HG03439 (cell line): Measurements from ENCODE around the gene HSP90AB1.

ENCODE experiments used
- ATAC-seq: cut with Tn5 transposase; IDR thresholded peaks from one replicate; pipeline ENCODE4 v1.9.1; 2021; ENCODE audit warnings: mild to moderate bottlenecking, moderate library complexity; ENCODE audit not compliant: unreplicated experiment

The HSP90AB1 gene

DNA sequence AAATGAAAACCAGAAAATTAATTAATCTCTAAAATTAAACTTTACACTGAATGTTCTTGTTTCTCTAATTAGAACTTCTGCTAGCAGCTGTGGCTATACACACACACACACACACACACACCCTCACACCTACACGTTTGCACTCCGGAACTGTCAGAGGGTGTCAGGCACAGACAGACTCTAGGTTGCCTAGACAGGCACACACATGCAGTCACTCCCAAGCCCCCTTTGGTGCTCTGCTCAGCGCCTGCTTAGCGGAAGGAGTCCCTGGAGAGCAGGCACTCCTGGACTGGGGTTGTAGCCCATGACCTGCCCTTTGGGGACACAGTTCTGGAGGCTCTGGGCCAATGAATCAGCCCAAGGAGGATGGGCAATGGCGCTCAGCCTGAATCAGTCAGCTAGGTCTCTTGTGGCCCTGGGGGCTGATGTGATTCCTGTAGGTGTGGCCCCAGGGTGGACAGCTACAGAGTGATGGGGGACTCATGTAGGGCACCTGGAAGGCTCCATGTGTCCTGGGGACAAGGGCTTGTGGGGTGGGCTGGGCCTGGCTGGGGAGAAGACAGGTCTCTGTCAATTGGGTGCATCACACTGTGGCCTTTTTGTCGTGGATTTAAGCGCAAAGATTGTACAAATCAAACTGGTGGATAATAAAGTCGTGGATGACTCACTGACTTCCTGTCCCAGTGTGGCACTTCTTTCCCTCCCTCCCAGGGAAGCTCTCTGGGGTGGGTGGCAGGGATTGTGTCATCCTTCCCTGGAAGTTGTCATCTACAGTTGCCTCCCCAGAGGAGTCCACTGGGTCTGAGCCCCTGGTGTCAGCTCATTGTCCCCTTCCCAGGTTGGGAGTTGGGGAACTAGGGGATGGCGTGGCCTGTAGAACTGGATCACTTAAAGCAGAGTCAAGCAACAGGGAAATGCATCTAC is 32.1 kb downstream of the HSP90AB1 start:
- no peak for ATAC-seq

DNA sequence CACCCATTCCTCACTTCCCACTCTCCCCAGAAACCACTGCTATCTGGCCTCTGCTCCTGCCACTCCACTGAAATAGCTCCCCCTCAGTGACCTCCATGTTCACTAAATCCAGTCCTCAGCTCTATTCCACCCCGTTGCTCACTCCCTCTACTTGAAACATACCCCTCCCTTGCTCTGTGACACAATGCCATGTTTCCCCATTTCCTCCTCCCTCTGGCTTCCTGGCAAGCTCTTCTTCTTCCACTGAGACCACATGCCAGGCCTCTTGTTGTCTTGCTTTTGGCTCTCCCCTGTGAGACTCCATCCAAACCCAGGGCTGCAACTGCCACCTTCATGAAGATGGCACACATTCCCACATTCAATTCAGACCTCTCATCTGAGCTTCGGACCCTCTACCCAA is 37.2 kb downstream of the HSP90AB1 start:
- ATAC-seq: no peak

GRCh38 chr6:44284867-44285266 is 38.0 kb downstream of the HSP90AB1 start:
- ATAC-seq: no peak

DNA sequence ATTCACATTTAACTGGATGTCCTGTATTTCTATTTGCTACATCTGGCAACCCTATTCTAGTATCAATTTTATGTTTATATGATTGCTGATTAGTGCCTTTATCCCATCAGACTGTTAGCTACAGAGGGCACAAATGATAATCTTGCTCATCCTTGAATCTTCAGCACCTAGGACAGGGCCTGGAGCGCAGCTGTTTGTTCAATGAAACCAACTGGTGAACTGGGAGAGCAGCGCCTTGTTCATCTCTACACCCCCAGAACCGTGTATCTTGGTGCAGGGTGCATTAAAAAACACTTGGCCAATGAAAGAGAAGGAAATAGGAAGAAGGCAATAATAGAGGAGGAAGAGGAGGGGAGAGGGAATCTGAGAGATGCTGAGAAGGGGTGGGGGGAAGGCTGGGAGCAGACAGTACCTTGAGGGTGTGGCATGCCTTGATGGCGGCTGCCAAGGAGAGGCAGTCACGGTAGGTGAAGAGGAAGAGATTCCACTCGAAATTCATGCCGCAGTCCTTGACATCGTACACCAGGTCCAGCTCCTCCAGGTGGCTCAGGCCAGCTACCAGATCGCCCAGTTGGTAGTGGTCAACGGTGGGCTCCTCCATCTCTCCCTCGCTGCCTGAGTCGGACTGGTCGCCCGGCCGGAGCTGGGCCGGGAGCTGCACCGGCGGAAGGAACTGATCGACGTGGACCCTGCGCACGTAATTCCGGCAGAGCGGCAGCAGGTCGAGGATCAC is 38.8 kb downstream of the HSP90AB1 start:
- no peak for ATAC-seq

- ATAC-seq: no peak
These were observed 39.3 kb downstream of the HSP90AB1 start for GRCh38 chr6:44286285-44286565.

GRCh38 chr6:44286747-44287146 is 39.8 kb downstream of the HSP90AB1 start:
- ATAC-seq: no peak

- ATAC-seq: no peak
These were observed 42.9 kb downstream of the HSP90AB1 start for GRCh38 chr6:44289726-44290260.

- ATAC-seq: no peak
These were observed 44.9 kb downstream of the HSP90AB1 start for GRCh38 chr6:44291841-44292240.

- no peak for ATAC-seq
These were observed 45.9 kb downstream of the HSP90AB1 start for GRCh38 chr6:44292661-44293365.

- ATAC-seq: no peak
These were observed 48.2 kb downstream of the HSP90AB1 start for GRCh38 chr6:44294832-44295791.

GRCh38 chr6:44297063-44298038 is 50.5 kb downstream of the HSP90AB1 start:
- no peak for ATAC-seq

DNA sequence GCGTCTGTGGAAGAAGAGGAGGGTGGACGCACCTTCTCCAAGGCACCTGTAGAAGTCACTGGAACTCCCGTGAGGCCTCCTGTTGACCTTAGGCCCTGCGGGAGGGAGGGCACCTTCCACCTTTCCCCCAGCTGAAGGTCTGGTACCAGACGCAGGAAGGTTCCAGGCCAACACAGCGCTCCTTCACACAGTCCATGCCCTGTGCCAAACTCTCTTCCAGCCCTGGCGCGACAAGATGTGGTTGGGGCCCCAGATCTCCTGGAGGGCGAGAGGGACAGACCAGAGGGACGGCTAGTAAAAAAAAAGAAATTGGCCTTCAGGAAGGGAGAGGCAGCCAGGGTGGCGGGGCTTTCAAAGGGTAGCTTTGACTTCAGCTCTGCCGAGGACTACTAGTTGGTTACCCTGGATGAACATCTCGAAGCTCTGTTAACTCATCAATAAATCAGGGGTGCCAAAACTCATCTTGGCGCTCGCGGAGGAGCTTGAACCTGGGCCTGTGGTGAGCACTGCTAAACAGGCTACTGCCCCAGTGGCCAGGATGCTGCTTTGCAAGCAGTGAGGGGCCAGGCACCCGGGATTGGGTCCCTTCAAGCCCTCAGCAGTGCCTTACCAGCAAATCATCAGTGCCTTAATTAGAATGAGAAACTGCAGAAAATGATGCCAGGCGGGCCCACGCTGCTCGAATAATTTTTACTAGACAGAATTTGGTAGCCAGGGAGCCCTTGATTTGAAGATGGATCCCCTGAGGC is 51.3 kb downstream of the HSP90AB1 start:
- no peak for ATAC-seq

- no peak for ATAC-seq
These were observed 52.0 kb downstream of the HSP90AB1 start for GRCh38 chr6:44298864-44299263.

GRCh38 chr6:44300292-44300823 is 53.5 kb downstream of the HSP90AB1 start:
- ATAC-seq: no peak

DNA sequence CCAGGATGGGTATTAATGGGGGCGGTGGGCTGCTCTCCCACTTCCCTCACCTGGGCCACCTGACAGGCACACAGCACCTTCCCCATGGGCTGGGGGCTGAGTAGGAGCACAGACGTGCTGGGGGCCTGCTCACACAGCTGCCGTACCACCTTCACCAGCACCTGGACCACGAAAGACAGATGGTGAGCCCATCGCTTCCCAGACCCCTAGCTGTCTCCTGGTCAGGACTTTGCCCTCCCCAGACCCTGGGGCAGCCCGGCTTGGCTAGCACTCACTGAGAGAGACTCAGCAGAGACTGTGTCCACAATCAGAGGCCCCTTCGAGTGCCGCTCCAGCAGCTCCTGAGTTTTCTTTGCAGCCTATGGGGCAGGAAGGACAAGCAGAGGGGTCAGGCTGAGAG is 54.2 kb downstream of the HSP90AB1 start:
- no peak for ATAC-seq

DNA sequence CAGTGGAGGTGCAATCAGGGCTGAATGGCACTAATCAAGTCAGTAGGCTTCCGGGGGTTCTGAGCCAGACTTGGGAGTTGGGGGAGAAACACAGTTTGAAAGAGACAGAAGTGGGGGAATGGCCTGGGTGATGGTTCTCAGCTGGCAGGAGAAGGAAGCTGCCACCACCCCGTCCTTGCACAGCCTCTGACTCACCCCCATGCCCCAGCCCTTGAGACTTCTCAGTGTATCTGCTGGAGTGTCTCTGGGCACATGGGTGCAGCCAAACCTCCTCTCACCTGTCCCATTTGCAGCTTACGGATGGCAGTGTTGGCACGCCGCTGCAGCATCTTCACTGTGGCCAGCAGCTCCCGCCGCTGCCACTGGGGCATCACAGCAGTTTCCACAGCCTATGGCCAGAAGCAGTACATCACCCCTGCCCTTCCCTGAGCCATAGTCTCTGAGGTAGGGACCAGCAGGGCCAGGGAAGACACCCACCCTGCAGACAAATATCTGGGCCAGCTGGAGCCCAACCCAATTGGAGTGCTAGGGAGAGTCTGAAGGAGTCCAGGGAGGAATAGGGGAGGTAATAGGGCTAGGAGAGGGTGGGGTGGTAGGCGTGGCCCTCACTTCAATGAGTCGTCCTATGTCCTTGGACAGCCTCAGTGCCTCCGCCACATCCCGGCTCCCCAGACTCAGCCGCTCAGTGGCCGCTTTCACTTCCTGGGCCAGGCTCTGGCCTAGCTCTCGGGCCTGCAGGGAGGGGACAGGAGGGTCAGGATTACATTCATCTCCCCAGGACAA is 55.1 kb downstream of the HSP90AB1 start:
- no peak for ATAC-seq

GRCh38 chr6:44302856-44303255 is 56.0 kb downstream of the HSP90AB1 start:
- ATAC-seq: no peak
